Spleen (tissue), 11 donors: Measurements from ENCODE around the gene TSPAN17. TPM values are rescaled to one million over a fixed set of nuclear protein-coding genes. Genes with fewer than 3 reads are reported as not detected.

ENCODE experiments used
- DNase-seq: peaks from one replicate; pipeline ENCODE4 v3.0.0-alpha.2; 2020
- H3K27ac ChIP-seq, 8 donors: fragments of 200-600 bp; sonication (generic) in 7 of 8; 1 replicate in 4 of 8; 2 replicates in 4 of 8; pipeline versions ENCODE4 v1.5.0 to v1.8.0; 2016 to 2021; ENCODE audit warnings: inconsistent platforms in 4 of 8, mild to moderate bottlenecking in 4 of 8, moderate library complexity in 1 of 8
- H3K27me3 ChIP-seq, 7 donors: fragments of 200-600 bp; sonication (generic) in 6 of 7; replicated peaks in 1 of 7; 1 replicate in 4 of 7; 2 replicates in 3 of 7; pipeline versions ENCODE4 v1.5.0 to v1.8.0; 2016 to 2021; ENCODE audit warnings: inconsistent platforms in 3 of 7, mild to moderate bottlenecking in 1 of 7
- H3K36me3 ChIP-seq, 6 donors: fragments of 200-600 bp; sonication (generic) in 5 of 6; 1 replicate in 4 of 6; 2 replicates in 2 of 6; pipeline versions ENCODE4 v1.5.0 to v1.8.0; 2016 to 2021; ENCODE audit warnings: inconsistent platforms in 2 of 6
- H3K4me1 ChIP-seq, 6 donors: fragments of 200-600 bp; sonication (generic) in 5 of 6; 1 replicate in 3 of 6; 2 replicates in 3 of 6; pipeline versions ENCODE4 v1.5.0 to v1.8.0; 2016 to 2021; ENCODE audit warnings: inconsistent platforms in 3 of 6
- H3K4me3 ChIP-seq, 8 donors: fragments of 200-600 bp; sonication (generic) in 7 of 8; 1 replicate in 4 of 8; 2 replicates in 4 of 8; pipeline versions ENCODE4 v1.5.0 to v1.8.0; 2016 to 2021; ENCODE audit warnings: inconsistent platforms in 4 of 8, mild to moderate bottlenecking in 4 of 8, moderate library complexity in 2 of 8
- H3K9me3 ChIP-seq, 8 donors: fragments of 200-600 bp; sonication (generic) in 7 of 8; 1 replicate in 4 of 8; 2 replicates in 4 of 8; pipeline versions ENCODE4 v1.5.0 to v1.8.0; 2016 to 2021; ENCODE audit warnings: inconsistent platforms in 4 of 8
- POLR2A ChIP-seq, 3 donors: fragments of 450-650 bp; IDR thresholded peaks; one replicate each; pipeline ENCODE4 v1.5.1; 2017; ENCODE audit warnings: antibody characterized with exemption in 3 of 3, mild to moderate bottlenecking in 1 of 3
- POLR2AphosphoS5 ChIP-seq, 3 donors: sonication (generic); formaldehyde crosslinking; IDR thresholded peaks; one replicate each; pipeline ENCODE4 v1.5.1; 2017; ENCODE audit warnings: antibody characterized with exemption in 3 of 3
- WGBS, 5 donors: extraction: QIAGEN DNeasy Blood & Tissue Kit in 3 of 5; methylation state at CpG; one replicate each; pipeline versions ENCODE4 v1.1.5 to v1.1.7; 2013 to 2018; 5-methylcytosine and 5-hydroxymethylcytosine counted together
- intact Hi-C: fragments of 100-400 bp; cut with DNase I; formaldehyde crosslinking; loops from one replicate; pipeline ENCODE4 v1.15.0; 2023; ENCODE audit warnings: low total_unique reads
- polyA plus RNA-seq, 3 donors: library from polyadenylated mRNA; stranded (reverse); fragments of 200-250 nt; gene quantifications; one replicate each; pipeline ENCODE4 v1.2.1, GENCODE V29; 2013
- total RNA-seq, 7 donors: library from RNA; depleted of rRNA in 3 of 7; stranded (reverse); fragments of >200 nt in 3 of 7; fragmentation: NEBNext Ultra II Directional in 4 of 7; extraction: Animal tissue kit (Norgen Biotek cat#: 25700) in 4 of 7; gene quantifications; one replicate each; pipeline versions ENCODE4 v1.1.0 to v1.2.1, GENCODE V29; 2016 to 2021
- TF ChIP-seq, protein P1 (sequence below), 11 experiments: fragments of 200-600 bp in 7 of 11; fragments of 450-650 bp in 4 of 11; sonication (generic) in 4 of 11; IDR thresholded peaks in 8 of 11; conservative IDR thresholded peaks in 3 of 11; 1 replicate in 7 of 11; 2 replicates in 4 of 11; pipeline versions ENCODE4 v1.4.0 to v1.8.0; 2016 to 2021; ENCODE audit warnings: antibody characterized with exemption in 11 of 11, inconsistent platforms in 4 of 11, mild to moderate bottlenecking in 1 of 11
- donor health status: healthy with polysubstance abuse.
- donor health status: DM: no; HTN: no; CAD: no; lungs with moderate emphysema.
- donor health status: DM: no; HTN: no; CAD: no.
- donor health status: Bipolar disorder and iron deficiency.
- donor health status: healthy.
- donor health status: DM: no; HTN: no; CAD: no.
- donor health status: DM: yes; HTN: yes; CAD: no.

The TSPAN17 gene
- total and polyA plus RNA-seq, 10 donors = 15.3 to 36.4 (median 23.4) TPM

DNA sequence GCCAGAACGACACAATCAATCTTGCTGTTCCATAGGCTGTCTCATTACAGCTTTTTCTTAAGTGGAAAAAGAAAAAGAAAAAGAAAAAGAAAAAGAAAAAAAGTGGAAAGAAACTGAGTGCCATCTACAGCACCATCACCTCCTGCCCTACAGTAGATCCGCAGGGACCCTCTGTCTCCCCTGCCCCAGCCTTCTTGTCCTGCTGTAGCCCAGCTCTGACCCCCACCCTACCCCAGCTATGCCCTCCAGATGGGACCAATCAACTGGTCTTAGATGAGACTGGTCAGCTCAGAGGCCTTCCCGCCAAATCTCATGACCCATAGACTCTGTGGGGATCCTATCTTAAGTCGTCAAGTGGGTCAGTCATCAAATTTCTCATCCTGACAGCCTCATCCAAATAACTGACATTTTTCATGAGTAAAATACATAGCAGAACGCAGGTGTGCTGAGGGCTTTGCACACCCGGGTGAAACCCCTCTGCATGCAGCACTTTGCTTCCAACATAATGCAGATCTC, 34.8 kb downstream of the TSPAN17 start:
- TF ChIP-seq, protein P1, sequence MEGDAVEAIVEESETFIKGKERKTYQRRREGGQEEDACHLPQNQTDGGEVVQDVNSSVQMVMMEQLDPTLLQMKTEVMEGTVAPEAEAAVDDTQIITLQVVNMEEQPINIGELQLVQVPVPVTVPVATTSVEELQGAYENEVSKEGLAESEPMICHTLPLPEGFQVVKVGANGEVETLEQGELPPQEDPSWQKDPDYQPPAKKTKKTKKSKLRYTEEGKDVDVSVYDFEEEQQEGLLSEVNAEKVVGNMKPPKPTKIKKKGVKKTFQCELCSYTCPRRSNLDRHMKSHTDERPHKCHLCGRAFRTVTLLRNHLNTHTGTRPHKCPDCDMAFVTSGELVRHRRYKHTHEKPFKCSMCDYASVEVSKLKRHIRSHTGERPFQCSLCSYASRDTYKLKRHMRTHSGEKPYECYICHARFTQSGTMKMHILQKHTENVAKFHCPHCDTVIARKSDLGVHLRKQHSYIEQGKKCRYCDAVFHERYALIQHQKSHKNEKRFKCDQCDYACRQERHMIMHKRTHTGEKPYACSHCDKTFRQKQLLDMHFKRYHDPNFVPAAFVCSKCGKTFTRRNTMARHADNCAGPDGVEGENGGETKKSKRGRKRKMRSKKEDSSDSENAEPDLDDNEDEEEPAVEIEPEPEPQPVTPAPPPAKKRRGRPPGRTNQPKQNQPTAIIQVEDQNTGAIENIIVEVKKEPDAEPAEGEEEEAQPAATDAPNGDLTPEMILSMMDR (IDR thresholded peaks at IDR 0.05 in 8 of 11, conservative IDR thresholded peaks at IDR 0.05 in 3 of 11) = no peak
- no peak for TF ChIP-seq POLR2AphosphoS5 (IDR thresholded peaks at IDR 0.05)
- no peak for TF ChIP-seq POLR2A (IDR thresholded peaks at IDR 0.05)
- 61 to 87% (median 72%) methylated on average over 6 of the region's 6 CpGs for WGBS, 5 donors
- H3K27ac ChIP-seq = no peak overlapping the region
- peaks cover 0 to 32% (median 13%) of the 10 kb centered on the region in 8 donors for H3K9me3 ChIP-seq
- no peak overlapping the region for H3K4me3 ChIP-seq
- peaks cover 5 to 90% (median 39%) of the 10 kb centered on the region in 7 donors for H3K27me3 ChIP-seq
- H3K36me3 ChIP-seq = no peaks in the 10 kb centered on the region
- intact Hi-C loops = no loop called here
- peaks cover 0 to 9% (median 0%) of the 10 kb centered on the region in 6 donors for H3K4me1 ChIP-seq
- DNase-seq = no peak

DNA sequence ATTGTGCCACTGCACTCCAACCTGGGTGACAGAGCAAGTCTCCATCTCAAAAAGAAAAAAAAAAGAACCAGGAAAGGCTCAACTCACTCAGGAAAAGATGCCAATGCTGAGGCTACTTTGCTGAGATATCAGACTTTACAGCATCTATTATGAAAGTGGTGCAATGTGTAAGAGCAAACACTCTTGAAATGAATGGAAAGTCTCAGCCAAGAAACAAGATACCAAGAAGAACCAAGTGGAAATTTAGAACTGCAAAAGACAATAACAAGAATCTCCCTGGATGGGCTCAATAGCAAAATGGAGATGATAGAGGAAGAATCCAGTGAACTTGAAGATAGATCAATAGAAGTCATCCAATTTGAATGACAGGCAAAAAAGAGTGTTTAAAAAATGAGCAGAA, 37.7 kb downstream of the TSPAN17 start:
- intact Hi-C loops = no loop called here
- H3K27me3 ChIP-seq = peaks cover 5 to 85% (median 21%) of the 10 kb centered on the region in 7 donors
- H3K4me1 ChIP-seq = peaks cover 0 to 5% (median 0%) of the 10 kb centered on the region in 6 donors
- TF ChIP-seq, protein P1 (IDR thresholded peaks at IDR 0.05 in 8 of 11, conservative IDR thresholded peaks at IDR 0.05 in 3 of 11) = no peak
- TF ChIP-seq POLR2A (IDR thresholded peaks at IDR 0.05) (no peak), POLR2AphosphoS5 (IDR thresholded peaks at IDR 0.05) (no peak)
- H3K9me3 ChIP-seq = peaks cover 0 to 46% (median 25%) of the 10 kb centered on the region in 8 donors
- H3K27ac ChIP-seq = no peak overlapping the region
- no peaks in the 10 kb centered on the region for H3K36me3 ChIP-seq
- no peak overlapping the region for H3K4me3 ChIP-seq
- no peak for DNase-seq

DNA sequence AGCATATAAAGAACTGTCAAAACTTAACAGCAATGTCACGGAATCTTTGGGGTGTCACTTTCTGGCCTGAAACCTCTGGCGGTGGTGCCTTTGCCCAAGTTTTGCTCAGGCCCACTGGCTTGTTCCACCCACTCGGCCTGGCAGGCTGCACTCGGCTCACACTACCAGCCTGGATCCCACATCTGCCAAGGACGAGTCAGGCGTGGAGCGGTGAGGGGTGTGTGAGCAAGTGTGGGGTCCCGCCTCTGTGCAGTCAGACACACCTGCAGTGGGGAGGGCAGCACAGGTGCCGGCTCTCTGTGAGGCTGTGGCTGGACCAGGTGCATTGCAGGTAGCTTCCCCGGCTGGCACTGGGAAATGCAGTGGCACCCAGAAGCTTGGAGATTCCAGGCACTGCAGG, 40.0 kb downstream of the TSPAN17 start:
- intact Hi-C loops = no loop called here
- TF ChIP-seq, protein P1 (IDR thresholded peaks at IDR 0.05 in 8 of 11, conservative IDR thresholded peaks at IDR 0.05 in 3 of 11) = no peak
- TF ChIP-seq POLR2A (IDR thresholded peaks at IDR 0.05) = no peak
- TF ChIP-seq POLR2AphosphoS5 (IDR thresholded peaks at IDR 0.05) = no peak
- no peak overlapping the region for H3K27ac ChIP-seq
- 81 to 90% (median 85%) methylated on average over 10 of the region's 10 CpGs for WGBS, 5 donors
- H3K9me3 ChIP-seq = peaks cover 0 to 49% (median 25%) of the 10 kb centered on the region in 8 donors
- no peak for DNase-seq
- no peak overlapping the region for H3K4me3 ChIP-seq
- no peaks in the 10 kb centered on the region for H3K36me3 ChIP-seq
- H3K4me1 ChIP-seq = no peaks in the 10 kb centered on the region
- peaks cover 0 to 85% (median 12%) of the 10 kb centered on the region in 7 donors for H3K27me3 ChIP-seq

DNA sequence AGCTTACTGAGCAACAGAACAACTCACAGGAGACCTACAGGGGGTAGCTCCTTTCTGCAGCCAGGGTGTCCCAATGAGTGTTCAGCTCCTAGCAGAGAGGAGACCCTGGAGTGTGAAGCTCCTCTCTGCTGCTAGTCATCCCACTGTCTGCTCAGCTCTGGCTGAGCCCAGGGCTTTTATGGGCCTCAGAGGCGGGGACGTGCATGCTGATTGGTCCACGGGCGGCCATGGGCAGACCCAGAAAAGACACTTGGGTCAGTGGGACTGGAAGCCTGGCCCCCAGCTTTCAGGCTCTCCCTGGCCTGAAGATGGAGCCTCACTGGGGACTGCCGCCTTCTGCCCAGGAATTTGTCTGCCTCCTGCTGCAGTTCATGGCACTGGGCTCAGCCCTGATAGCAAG, 40.6 kb downstream of the TSPAN17 start:
- DNase-seq = no peak
- TF ChIP-seq POLR2A (IDR thresholded peaks at IDR 0.05) = no peak
- TF ChIP-seq, protein P1 (IDR thresholded peaks at IDR 0.05 in 8 of 11, conservative IDR thresholded peaks at IDR 0.05 in 3 of 11) = no peak
- TF ChIP-seq POLR2AphosphoS5 (IDR thresholded peaks at IDR 0.05) = no peak
- intact Hi-C loops = no loop called here
- Histone ChIP-seq H3K4me1 (peaks cover 0 to 5% (median under 1%) of the 10 kb centered on the region in 6 donors), H3K4me3 (no peak overlapping the region), H3K27ac (no peak overlapping the region), H3K9me3 (peaks cover 0 to 49% (median 25%) of the 10 kb centered on the region in 8 donors), H3K27me3 (peaks cover 0 to 85% (median 18%) of the 10 kb centered on the region in 7 donors), H3K36me3 (no peaks in the 10 kb centered on the region)
- WGBS, 5 donors = 88 to 92% (median 90%) methylated on average over 5 of the region's 5 CpGs; no CpG with 5 or more reads in 1 of the 5 donors
